HG02938 (cell line): ENCODE results near the gene SEC24D.
"Not testable (repeated sequence)": the region's sequence is repeated elsewhere in the genome, so short reads cannot be mapped to it uniquely, and the experiment has no call there.

Source experiments
- ATAC-seq: cut with Tn5 transposase; IDR thresholded peaks from one replicate; pipeline ENCODE4 v1.9.1; 2021; ENCODE audit warnings: mild to moderate bottlenecking, moderate library complexity; ENCODE audit not compliant: unreplicated experiment

Gene SEC24D

DNA sequence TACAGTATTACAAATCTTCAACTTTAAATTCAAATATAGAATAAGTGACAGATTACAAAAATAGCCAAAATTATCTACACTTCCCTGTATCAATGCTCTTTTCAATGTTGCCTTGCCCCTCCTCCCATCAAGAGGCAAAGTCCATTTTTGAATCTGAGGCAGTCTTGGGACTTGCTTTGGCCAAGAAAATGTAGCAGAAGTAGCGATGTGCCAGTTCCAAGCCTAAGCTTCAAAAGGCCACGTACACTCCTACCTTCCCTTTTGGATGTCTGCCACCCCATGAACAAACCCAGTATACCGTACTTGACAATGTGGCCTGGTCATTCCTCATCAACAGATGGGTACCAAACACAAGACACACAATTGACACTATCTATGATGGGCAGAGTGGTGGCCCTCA is 24.1 kb downstream of the SEC24D start:
- no peak for ATAC-seq

DNA sequence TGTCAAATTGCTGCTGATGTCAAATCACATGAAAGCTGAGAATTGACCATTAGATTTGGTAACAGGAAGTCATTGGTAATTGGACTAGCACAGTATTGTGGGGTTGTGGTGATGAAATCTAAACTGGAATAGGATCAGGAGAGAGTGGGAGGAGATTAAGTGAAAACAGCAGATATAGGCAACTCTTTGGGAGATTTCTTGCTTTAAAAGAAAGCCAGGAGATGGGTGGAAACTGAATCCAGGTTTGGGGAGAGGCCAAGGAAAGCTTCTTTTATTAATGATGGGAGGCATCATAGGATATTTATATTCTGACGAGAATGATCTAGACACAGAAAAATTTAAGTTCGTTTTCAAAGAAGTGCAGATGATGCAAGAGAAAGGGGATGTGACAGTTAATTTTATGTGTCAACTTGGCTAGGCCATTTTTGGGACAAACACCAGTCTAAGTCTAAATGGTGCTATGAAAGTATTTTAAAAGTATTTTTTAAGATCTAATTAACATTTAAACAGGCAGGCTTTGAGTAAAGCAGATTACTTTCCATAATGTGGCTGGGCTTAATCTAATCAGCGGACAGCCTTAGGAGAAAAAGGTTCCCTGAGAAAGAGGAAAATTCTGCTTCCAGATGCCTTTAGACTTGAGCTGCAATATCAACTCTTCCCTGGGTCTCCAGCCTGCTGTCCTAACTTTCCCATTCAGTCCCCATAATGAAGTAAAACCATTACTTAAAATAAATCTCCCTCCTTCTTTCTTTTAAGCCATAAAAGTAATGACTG is 24.7 kb downstream of the SEC24D start:
- no peak for ATAC-seq

DNA sequence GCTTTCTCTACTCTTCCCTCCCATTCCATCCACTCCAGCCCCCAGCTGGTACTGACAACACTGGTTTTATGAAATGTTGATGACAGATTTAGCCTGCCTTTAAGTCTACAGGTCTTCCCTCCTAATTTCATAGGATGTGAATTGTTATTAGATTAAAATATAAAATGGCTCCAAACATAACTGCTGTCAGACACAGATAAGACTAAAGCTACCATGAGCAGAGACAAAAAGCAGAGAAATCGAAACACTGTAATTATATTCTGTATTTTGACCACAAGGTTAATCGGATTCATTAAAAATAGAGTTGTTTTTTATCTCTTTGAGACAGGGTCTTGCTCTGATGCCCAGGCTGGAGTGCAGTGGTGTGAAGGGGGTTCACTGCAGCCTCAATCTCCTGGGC is 28.3 kb downstream of the SEC24D start:
- ATAC-seq = no peak

DNA sequence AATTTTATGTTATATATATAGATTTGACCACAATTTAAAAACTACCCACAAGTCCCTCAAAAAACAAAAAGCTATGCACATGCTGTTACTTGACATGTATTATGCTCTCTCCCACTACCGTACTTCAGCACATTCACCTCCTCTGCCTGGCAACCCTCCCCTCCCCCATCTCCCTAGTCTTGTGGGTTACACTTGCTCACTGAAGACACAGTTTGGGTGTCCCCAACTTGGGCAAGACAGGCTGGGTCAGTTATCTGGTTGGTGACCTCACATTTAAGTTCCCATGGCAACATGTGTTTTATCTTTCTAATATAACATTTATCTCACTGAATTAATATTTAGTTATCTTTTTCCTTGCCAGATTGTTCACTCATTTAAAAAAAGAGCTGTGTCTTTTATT is 32.7 kb downstream of the SEC24D start:
- ATAC-seq = no peak

- ATAC-seq = no peak
Observed at GRCh38 chr4:118801895-118802575, 33.9 kb downstream of the SEC24D start.

DNA sequence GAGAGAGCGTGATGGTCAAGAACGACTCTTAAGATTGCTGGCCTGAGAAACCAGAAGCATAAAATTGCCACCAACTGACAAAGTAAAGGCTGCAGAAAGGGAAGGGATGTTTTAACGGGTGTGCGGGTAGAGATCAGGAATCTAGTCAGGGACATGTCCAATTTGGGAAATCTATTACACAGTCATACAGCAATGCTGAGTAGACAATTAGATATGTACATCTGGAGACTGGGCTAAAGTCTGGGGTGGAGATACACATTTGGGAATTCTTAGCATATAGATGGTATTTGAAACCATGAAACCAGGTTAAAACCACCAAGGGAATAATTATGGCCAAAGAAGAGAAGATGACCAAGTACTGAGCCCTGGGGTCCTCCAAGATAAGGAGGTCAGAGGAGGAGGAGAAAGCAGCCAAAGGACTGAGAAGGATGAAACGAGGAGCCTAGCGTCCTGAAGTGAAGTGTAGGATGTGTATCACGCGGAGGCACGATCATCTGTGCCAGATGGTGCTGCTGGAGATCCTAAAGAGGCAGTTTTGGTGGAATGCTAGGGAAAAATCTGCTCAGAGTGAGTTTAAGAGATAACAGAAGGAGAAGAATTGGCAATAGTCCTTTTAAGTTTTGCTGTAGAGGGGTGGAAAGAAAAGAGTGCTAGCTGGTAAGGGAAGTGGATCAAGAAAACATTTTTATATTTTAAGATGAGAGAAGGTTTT is 36.5 kb downstream of the SEC24D start:
- ATAC-seq = no peak

GRCh38 chr4:118798658-118799057 is 37.3 kb downstream of the SEC24D start:
- no peak for ATAC-seq

GRCh38 chr4:118797558-118798142 is 38.3 kb downstream of the SEC24D start:
- ATAC-seq = no peak

- ATAC-seq = not testable (repeated sequence)
Observed at GRCh38 chr4:118791690-118792446, 44.1 kb downstream of the SEC24D start.

- ATAC-seq = no peak
Observed at GRCh38 chr4:118790544-118790943, 45.4 kb downstream of the SEC24D start.

GRCh38 chr4:118788911-118789310 is 47.0 kb downstream of the SEC24D start:
- ATAC-seq = no peak

DNA sequence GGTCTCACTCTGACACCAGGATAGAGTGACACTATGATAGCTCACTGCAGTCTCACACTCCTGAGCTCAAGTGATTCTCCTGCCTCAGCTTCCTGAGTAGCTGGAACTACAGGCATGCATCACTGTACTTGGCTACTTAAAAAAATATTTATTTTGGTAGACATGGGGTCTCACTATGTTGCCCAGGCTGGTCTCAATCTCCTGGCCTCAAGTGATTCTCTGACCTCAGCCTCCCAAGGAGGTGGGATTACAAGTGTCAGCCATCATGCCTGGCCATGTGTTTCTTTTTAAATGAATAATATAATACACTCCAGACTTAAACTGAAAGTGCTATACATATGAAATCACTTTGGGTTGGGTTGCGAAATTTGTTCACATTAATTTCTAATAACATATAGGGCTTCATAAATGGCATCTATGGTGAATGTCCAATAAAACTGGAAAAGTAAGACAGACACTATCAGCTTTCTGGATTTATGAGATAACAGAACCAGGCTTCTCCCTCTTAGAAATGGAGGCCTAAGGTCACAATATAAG is 48.0 kb downstream of the SEC24D start:
- ATAC-seq = no peak

DNA sequence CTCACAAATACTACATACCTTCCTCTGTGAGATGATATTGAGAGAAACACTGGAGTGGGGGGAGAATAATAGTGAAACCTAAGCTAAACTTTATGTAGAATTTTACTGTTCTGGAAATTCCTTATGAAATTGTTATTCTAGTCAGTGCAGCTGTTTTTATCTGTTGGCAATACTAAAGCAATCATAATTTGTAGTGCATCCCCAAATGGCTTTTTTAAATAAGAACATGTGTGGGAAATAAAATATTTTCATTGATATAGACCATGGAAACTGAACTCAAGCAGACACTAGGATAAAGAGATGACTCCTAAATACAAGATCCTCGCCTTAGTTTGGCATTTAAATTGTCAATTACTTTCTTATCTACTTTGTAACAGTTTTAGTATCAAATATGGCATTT is 51.1 kb downstream of the SEC24D start:
- ATAC-seq = no peak

GRCh38 chr4:118783887-118784286 is 52.0 kb downstream of the SEC24D start:
- no peak for ATAC-seq

DNA sequence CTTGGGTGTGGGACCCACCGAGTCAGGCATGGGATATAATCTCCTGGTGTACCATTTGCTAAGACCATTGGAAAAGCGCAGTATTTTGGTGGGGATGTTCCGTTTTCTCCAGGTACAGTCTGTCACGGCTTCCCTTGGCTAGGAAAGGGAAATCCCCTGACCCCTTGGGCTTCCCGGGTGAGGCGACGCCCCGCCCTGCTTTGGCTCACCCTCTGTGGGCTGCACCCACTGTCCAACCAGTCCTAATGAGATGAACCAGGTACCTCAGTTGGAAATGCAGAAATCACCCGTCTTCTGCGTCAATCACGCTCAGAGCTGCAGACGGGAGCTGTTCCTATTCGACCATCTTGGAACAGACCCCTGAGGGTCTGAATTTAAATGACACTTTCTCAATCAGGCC is 53.0 kb downstream of the SEC24D start:
- ATAC-seq = not testable (repeated sequence)

- not testable (repeated sequence) for ATAC-seq
Observed at GRCh38 chr4:118777649-118778048, 58.3 kb downstream of the SEC24D start.

GRCh38 chr4:118776955-118777640 is 58.8 kb downstream of the SEC24D start:
- not testable (repeated sequence) for ATAC-seq

DNA sequence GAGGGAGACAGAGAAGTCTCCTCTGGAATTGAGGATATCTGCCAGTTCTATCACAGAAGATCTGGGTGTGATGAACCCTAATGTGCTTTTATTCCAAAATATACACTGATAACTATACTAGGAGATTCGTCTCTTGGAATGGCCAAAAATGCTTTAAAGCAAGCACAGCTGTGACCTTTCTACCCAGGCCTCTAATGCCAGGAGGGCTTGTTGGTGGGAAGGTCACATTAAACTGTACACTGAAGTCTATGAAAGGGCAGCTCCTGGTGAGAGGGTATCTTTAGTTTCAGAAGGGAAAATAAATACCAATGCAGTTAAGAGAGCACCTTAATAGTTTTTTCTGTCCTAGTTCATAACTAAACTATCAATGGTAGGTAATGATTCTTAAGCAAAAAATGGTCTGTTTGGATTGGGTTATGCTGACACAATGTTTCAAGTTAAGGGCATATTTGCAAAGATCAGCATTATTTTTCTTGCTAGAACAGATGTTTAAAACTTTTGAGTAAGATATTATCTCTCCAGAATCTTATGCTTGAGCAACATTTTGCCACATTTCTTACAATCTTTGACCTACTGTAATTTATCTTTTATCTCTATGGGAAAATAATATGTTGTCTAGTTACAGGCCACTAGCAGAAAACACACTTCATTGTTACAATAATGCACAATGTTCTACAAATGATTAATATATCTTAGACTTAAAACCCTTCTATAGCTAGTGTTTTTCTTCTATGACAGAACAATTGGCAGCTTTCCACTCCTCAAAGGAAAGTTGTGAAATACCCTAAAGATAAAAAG is 59.6 kb downstream of the SEC24D start:
- ATAC-seq = no peak

DNA sequence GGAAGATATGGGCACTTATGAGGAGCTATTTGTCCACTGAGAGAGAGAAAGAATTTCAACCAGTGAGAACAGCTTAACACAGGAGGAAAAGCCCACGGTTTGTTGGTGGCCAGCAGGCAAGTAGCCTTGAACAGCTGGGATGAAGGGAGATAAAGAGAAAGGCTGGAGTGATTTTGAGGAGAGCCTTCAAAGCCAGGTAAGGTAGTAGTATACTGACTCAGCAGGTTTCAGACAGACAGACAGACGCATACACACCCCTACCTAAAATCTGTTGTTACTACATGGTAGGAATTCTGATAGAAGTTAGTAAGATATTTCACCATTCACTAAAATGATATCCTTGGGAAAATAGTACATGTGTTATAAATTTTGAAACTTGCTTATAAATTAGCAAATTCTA is 60.5 kb downstream of the SEC24D start:
- ATAC-seq = no peak
